ENCODE results near the gene MRPL44.
A peak's percentile ranks its signal among the peaks of the same experiment; 100 is the strongest.
"Not testable (repeated sequence)": the region's sequence is repeated elsewhere in the genome, so short reads cannot be mapped to it uniquely, and the experiment has no call there.

Gene MRPL44

DNA sequence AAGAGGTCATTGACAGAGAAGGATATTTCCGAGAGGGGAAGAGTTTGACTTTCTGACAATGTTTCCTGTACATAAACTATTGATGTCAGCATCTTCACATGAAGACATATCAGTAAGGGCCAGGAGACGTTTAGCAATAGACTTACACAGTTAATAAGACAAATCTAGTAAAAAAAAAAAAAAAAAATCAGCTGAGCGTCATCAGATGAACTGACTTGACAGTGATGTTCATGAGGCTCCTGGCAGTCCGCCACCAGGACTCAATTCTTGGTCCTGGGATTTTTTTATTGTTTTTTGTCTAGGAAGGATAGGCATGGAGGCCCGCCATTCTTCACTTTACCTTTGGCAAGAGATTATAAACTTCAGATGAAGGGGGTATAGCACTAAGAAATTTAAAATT lies 14.5 kb downstream of the MRPL44 start:
- DNase-seq (ENCODE audit: low read depth in 3 of 3) = no peak

DNA sequence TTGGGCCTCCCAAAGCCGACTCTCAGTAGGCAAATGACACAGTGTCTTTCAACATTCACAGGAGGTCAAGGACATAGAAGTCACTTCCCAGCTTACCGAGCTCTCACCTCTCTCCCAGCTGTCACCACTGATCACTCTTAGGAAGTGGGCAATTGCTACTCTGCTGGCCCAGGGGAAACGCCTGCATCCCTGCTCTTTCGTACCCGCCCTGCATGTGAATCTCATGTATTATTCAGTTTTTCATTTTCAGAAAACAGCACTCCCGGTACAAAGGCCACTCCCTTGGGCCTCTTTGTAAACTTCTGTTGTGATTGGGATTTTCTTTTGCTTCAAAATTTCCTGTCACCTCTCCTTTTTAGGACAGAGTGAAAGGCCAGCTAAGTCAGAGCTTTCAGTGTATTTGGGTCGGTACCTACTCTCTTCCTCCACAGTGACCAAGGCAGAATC lies 15.4 kb downstream of the MRPL44 start:
- no peak for DNase-seq (ENCODE audit: low read depth in 3 of 3)

DNA sequence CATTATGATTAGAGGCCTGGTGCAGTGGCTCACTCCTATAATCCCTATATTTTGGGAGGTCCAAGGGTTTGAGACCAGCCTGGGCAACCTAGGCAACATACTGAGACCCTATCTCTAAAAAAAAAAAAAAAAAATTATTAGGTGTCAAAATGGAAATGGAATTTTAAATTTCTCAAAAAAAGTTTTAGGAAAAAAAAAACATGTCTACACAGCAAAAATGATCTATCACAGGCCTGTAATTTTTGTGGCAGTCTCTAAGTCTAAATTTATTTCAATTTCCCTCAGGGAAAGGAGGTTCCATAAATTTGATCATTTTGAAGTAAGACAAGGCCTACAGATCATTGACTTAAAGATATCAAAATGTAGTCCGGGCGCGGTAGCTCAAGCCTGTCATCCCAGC lies 16.3 kb downstream of the MRPL44 start:
- DNase-seq (ENCODE audit: low read depth in 3 of 3) = no peak

DNA sequence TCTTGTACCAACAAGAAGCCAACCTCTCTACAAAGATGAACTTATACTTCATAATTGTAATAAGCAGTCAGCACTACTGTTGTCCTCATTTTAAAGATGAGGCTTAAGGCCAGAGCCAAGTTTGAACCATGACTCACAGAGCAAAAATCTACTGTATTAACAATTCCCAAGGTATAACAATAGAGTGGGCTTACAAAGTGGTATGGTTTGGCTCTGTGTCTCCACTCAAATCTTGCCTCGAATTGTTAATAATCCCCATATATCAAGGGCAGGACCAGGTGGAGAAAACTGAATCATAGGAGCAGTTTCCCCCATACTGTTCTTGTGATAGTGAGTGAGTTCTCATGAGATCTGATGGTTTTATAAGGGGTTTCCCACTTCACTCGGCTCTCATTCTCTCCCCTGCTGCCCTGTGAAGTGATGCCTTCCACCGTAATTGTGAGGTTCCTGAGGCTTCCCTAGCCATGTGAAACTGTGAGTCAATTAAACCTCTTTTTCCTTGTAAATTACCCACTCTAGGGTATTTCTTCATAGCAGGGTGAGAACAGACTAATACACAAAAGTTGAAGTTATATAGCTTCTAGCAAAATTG lies 19.5 kb downstream of the MRPL44 start:
- no peak for DNase-seq (ENCODE audit: low read depth in 3 of 3)

DNA sequence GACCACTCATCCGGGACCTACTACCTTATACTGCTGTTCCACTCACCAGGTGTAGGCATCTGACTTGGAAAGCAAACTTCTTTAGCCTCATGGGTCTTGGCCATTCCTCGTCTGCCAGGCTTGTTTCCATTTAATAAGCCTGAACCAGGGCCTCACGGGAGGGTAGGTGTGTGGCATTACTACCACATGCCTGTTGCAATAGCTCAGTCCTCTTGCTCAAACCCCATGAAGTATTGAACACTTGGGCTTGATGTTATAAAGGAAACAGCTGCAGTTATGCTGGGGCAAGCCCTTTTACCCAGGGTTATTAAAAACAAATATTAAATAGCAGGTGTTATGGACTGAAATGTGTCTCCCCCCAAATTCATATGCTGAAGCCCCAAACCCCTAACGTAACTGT lies 21.2 kb downstream of the MRPL44 start:
- no peak for DNase-seq (ENCODE audit: low read depth in 3 of 3)

DNA sequence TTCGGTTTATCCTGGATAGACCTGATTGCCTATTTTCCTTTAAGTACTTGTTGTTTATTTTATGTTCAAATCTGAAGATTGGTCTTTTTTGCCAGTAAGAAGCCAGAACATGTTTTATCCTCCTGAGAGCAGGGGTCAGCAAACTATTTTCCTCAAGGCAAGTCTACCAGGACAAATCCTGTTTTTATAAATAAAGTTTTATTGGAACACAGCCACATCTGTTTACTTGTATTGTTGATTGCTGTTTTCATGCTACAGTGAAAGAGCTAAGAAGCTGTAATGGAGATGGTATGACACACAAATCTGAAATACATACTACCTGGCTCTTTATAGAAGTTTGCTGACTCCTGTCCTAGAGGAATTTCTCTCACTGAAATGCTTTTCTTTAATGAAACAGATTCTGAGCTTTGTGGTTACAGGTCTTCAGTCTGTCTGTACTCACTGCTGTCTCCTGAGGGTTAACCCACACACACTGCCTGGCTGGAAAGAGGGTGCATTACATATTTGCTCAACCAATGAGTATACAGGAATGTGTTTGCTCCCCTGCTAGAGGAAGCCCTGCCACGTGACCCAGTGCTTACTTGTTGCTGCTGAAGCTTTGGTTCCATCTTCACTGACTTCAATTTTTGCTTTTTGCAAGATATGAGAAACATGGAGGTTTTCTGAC lies 22.6 kb downstream of the MRPL44 start:
- DNase-seq (ENCODE audit: low read depth in 3 of 3) = no peak

DNA sequence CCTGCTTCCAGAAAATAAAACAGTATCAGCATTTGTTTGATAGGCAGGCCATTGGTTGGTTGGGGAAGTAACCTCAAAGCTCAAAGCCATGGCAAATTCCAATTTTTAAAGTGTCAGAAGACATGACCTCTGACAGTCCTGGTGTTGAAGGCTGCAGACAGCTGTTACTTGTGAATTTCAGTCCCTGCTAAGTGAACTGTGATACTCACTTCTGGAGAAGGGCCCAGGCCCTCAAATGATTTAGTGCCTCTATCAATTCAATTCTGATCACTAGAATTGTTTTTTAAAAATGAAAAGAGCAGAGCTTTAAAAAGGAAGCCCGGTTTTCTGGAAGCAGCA lies 23.1 kb downstream of the MRPL44 start:
- no peak for DNase-seq (ENCODE audit: low read depth in 3 of 3)

DNA sequence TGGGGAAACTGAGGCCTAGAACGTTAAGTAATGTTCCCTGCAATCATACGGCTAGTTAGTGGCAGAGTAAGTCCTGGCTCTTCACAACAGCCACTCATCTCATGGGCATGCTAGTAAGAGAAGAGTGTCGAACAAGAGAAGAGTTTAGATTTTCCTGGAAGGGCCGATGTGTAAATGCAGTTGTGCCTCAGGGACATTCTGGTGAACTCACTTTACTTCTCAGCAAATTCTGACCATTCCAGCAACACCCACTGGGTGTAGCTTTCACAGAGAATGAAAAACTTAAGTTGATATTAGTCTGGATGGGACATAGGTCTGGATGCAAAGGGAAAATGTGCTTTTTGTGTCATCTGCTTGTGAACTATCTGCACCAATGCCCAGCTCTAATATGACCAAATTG lies 23.5 kb downstream of the MRPL44 start:
- no peak for DNase-seq (ENCODE audit: low read depth in 3 of 3)

DNA sequence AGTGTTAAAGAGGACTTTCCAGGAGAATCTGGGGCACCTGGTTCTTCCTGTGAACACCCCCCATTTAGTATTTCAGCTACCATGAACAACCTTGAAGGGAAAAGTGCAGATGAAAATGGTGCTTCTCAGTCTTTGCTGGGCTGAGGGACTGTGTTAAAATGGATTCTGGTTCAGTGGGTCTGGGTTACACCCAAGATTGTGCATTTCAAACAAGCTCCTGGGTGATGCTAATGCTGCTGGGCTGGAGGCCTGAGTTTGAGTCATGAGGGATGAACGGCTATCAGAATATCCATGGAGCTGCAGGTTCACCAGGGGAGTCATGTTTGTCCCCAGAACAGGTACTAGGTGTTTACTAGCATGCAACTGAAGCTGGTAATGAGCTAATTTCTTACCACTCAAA lies 24.0 kb downstream of the MRPL44 start:
- no peak for DNase-seq (ENCODE audit: low read depth in 3 of 3)

DNA sequence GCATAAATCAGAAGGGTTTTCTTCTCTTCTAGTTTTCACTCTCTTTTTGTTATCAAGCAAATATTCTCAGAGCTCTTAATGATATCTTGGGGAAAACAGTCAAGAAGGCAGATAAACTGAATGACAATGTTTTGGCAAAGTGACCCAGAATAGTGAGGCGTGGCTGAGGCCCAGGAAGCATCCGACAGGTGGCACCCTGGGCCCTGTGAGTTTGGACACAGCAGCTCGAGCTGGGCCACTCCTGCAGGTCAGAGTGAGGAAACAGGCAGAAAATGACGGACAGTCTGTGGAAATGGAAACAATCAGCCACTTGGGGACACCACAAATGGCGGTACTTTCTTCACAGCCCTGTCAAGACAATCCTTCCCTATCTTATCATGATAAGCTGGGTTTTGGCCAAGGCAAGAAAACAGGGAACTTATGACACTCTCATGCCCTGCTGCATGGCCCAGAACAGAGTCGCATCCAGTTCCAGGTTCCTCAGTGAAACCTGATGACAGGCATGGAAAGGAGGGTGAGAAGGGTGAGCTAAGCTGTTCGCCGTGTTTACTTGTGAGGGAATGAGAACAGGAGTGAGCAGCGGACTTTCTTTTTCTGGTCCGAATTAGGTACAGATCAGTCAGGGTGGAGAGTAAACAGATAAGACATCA lies 32.1 kb downstream of the MRPL44 start:
- DNase-seq (ENCODE audit: low read depth in 3 of 3) = no peak

DNA sequence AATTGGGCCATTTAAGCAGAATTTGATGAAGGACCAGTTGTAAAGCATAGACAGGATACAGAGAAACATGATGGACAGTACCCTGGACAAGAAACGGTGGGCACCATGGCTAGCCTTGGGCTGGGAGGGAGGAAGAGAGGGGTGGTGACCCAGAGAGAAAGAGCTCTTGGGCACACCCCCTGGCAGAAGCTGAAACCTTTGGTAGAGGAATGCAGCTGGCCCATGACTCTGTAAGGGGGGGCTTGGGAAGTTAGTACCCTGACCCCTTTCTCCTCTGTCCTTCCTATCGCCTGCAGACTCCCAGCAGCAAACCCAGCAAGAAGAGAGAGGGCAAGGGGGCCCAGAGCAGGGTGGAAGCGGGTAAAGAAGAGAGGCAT lies 32.6 kb downstream of the MRPL44 start:
- no peak for DNase-seq (ENCODE audit: low read depth in 3 of 3)

DNA sequence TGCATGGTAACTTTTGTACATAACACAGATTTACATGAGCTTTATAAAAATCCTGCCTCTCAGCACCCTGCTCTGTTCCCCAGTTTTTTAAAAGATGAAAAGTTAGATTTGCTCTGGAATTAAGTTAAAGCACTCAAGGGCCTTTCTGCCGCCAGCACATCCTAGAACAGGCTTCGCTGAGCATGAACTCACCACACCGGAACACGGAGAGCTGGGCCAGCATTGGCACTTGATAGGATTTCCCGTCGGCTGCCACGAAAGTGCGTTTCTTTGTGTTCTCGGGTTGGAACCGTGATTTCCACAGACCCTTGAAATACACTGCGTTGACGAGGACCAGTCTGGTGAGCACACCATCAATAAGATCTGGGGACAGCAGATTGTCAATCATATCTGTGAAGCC lies 34.3 kb downstream of the MRPL44 start:
- DNase-seq (ENCODE audit: low read depth in 3 of 3) = no peak

DNA sequence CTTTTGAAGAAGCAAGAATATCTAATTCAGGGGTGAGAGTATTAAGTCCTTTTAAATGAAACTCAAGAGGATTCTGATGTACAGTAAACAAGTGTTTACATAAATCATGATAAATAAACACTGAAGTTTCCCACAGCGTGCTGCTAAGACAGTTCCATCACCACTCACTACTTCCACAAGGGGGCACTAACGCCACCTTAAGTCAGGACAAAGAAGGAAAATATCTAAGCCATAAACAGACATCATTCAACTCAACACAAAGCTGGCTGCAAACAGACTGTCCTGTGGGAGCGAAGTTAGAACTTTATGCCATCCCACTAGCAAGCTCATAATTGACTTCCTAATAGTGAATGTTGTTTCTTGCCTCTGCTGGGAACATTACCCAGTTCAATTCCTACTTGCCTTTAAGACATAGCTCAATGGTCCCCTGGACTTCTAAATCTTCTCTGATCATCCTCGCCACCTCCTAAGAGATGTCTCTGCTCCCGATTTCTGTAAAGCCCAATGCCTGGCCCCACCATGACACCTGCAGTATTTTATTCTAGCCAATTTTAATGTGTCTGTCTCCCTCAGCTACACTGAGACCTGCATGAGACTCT lies 36.5 kb downstream of the MRPL44 start:
- peak; percentile 23 to 46 (median 45) for DNase-seq (ENCODE audit: low read depth in 3 of 3)

DNA sequence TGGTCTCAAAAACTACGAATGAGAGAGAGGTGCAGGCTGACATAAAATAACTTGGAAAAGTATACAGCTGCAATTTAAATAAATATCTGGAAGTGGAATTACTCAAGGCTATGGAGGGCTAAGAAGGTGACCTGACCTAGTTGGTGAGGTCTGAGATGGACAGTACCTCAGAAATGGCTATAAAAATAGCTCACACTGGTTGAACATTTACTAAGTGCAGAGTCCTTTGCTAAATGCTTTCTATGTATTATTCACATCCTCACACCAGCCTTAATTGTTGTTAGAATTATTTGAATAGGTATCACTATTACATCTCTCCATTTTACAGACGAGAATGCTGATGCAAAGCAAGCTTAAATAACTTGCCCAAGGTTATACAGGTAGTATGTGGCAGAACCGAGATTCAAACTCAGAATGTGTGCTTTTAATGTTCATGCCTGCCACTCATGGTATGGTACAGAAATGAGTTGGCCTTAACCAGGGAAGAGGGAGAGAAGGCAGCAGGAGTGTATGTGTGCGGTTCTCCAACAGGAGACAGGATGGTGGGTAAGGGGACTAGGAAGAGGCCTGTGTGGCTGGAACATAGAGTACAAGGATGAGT lies 37.4 kb downstream of the MRPL44 start:
- no peak for DNase-seq (ENCODE audit: low read depth in 3 of 3)

DNA sequence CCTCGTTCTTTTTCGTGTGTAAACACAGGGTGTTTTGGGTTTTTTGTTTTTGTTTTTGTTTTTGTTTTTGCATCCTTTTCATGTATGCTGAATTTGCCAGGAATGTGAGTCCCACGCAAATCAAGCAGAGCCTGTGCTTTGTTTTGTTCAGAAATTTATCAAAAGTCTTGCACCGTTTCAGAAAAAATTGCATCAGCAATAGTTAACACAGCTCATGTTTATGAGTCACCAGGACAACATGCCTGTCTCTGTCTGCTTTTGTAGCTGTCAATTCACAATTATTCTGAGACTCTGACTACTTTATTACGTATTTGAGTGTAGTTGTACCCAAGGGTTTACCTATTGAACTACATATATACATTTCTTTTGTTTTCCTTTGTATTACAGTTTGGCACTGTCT lies 38.3 kb downstream of the MRPL44 start:
- no peak for DNase-seq (ENCODE audit: low read depth in 3 of 3)

DNA sequence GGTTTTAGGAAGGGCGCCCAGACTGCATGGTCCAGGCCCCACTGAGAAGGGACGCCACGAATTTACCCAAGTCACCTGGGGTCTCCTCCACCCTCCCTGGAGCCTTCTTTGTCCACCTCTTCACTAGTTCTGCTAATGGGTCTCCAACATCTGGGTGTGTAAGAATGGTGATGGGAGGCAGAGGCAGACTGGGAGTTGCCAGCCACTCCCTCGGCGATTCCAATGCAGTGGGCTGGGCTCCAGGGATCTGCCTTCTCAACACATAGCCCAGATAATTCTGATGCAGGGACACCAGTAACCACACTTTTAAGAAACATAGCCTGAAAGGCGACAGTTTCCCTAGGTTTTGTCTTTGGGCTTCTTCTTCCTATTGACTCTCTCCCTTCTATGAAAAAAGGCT lies 39.1 kb downstream of the MRPL44 start:
- DNase-seq (ENCODE audit: low read depth in 3 of 3) = no peak

DNA sequence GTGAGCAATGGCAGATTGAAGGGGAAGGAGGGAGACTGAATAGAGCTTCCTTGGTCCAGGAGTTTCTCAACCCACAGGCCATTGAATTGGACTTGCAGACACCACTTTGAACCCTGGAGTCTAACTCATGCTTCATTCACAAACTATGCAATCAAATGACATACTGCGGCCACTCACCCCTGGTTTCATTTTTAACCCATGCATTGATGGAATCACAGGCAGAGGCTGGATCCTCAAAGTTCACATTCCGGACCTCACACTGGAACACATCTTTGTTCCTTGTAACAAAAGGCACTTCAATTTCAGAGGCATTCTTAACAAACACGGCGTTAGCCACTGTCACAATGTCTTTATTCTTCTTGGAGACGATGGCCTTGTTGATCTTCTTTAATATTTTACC lies 40.7 kb downstream of the MRPL44 start:
- DNase-seq (ENCODE audit: low read depth in 3 of 3) = no peak

DNA sequence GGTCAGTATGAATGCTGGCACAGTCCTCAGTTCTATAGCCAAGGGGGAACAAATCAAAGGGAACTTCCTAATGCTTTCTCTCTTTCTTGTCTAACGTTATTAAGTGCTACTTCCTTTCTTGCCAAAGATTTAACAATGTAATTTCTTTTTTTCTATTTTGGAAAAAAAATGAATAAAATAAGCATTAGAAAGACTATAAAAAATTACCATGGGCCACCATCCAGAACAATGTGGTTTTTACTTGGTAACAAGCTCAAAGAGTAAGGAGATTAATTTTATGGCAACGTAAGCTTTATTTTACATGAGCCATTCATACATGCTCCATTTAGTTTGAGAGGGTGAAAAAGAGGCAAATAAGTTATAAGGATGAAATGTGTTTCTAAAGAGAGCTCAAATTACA lies 41.7 kb downstream of the MRPL44 start:
- DNase-seq (ENCODE audit: low read depth in 3 of 3) = no peak

DNA sequence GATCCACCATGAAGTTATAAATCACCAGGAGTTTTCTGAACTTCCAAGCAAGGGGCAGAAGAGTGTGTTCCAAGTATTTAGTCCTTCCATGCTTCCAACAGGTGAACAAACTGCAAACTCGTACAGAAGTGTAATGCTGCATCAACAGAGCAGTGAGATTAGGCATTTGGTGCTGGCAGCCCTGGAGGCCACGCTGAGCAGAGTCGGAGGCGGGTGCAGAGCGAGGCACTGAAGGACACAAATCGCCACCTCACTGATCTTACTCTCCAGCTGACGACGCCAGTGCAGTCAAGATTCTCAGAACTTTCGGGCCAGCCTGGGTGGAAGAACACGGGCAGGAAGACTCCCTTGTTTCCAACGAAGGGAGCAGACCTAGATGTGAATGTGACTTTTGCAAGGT lies 42.6 kb downstream of the MRPL44 start:
- DNase-seq (ENCODE audit: low read depth in 3 of 3) = no peak

DNA sequence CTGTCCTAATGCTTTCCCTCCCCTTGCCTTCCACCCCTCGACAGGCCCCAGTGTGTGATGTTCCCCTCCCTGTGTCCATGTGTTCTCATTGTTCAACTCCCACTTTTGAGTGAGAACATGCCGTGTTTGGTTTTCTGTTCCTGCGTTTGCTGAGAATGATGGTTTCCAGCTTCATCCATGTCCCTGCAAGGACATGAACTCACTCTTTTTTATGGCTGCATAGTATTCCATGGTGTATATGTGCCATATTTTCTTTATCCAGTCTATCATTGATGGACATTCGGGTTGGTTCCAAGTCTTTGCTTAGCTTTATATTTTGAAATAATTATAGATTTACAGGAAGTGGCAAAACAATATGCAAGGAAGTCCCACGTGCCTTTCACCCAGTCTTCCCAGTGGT lies 43.4 kb downstream of the MRPL44 start:
- DNase-seq (ENCODE audit: low read depth in 3 of 3) = not testable (repeated sequence)

DNA sequence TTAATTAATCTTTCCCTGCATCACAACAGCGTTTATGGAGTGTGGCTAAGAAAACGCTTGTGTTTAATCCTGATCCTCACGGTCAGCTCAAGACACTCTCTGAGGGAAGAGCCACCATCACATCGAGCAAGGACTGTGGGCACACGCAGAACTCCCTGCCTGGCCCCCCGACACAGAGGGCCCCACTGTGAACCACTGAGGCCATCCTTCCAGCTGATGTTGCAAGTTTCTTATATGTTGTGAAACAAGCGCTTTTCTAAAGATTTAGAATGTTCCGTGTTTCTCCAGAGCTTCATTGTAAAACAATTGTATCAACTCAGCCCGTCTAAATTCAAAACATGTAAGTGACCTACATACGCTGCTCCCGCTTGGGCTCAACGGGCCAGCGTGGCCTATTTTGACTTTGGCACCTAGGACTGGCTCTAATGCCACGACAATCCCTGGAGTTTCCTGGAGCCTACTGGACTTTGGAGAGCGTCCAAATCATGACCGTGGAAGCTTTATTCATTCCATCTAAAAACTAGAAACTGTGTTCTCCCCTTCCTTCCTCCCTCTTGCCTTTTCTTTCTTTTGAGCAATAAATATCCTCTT lies 46.9 kb downstream of the MRPL44 start:
- no peak for DNase-seq (ENCODE audit: low read depth in 3 of 3)

DNA sequence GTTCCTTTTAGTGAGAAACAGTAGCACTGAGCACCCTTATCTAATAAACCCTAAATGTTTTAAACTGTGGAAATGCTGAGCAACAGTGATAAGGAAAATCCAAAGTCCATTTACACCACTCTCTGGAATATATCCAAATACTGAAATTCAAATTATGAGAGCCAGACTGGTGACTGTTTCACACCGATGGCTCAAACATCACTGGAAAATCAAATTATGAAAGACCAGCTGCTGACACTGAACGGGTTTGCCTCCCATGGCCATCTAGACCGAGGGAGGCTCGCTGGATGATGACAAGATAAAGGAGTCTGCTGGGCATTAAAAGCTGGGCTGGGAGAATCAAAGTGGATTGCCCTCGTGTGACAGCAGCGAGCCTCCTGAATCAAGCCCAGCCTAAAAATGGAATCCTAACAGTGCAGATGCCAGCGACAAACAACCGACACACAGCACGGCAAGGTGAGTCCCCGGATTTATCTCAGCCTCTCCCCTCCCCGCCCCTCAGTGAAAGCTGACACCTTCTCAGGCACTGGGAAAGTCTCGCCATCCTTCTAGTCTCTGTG lies 51.5 kb downstream of the MRPL44 start:
- no peak for DNase-seq (ENCODE audit: low read depth in 3 of 3)

Measured in stimulated activated CD4-positive, alpha-beta T cell treated with anti-CD3 and anti-CD28 coated beads, TNF-alpha, amount 100 ng/mL, for 24 hours (primary cell).